Measurements from ENCODE around the gene WIPF2. TPM values are rescaled to one million over a fixed set of nuclear protein-coding genes. Genes with fewer than 3 reads are reported as not detected.

Gene WIPF2
- total RNA-seq, 1 experiment from 2014 or later: 30.4 TPM

DNA sequence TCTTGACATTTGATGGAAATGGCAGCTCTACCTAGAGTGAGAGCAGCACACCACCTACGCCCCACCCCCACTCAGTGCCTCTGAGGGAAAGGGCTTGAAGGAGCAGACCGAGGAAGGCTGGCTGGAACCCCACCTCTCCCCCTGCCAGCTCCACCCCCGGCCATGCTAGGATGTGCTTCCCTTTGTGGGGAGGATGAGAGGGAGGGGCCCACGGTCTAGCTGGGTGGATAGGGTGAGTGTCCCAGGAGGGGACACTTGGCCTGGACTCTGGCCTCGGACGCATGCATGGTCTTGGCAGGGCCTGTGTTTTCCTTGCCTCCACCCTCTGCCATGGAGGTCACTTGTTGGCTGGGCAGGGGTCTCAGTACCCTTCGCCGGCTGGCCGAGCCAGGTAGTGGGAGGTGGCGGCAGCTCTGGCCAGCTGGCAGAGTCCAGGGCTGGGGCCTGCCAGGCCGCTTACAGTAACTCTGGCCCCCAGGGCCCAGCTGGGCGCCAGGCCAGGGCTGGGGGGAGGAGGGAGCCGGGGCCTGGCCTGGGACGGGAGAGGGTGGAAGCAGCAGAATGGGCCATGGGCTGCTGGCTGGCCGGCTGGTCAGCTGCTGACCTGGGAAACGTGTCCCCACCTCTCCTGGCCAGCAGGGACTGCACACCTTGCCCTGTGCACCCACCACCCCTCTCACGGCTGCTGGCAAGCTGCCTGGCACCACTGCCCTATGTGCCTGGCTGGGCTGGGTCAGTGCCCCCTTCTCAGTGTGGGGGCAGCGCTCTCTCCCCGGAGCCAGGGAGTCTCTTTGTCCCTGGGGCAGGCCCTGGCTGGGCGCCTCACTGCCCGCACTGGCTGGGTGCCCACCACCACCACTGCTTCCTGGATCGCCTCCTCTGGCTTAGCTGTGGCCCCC is 112.9 kb downstream of the WIPF2 start:
- BruUV-seq (replicated peaks): no TSS peak
- ATAC-seq: no peak
- POLR2A ChIA-PET: no interaction called here
- H4K20me1 ChIP-seq (ENCODE audit: insufficient read depth): no peaks in the 10 kb centered on the region
- H3K9me2 ChIP-seq (ENCODE audit: insufficient read depth): no peaks in the 10 kb centered on the region
- H3K9me3 ChIP-seq (ENCODE audit: control insufficient read depth in 1 of 2, insufficient read depth in 1 of 2, low read depth in 1 of 2, low read length in 2 of 2): no peaks in the 10 kb centered on the region
- peaks cover 0 to 10% of the 10 kb centered on the region in 2 experiments; a peak in 2 of 4 replicates for H3K36me3 ChIP-seq (ENCODE audit: control insufficient read depth in 1 of 2, insufficient read depth in 2 of 2, low read length in 2 of 2)
- no peak for DNase-seq (ENCODE audit: low read depth, low spot score)
- intact Hi-C loops (cut with micrococcal nuclease): no loop called here
- H3K4me1 ChIP-seq (ENCODE audit: control insufficient read depth in 1 of 2, insufficient read depth in 2 of 2, low read length in 2 of 2): peaks cover 39 to 43% of the 10 kb centered on the region in 2 experiments
- TF ChIP-seq YY1 (IDR thresholded peaks at IDR 0.05; ENCODE audit: extremely low read depth, insufficient replicate concordance, low read depth, low read length): no peak
- TF ChIP-seq, protein P1, sequence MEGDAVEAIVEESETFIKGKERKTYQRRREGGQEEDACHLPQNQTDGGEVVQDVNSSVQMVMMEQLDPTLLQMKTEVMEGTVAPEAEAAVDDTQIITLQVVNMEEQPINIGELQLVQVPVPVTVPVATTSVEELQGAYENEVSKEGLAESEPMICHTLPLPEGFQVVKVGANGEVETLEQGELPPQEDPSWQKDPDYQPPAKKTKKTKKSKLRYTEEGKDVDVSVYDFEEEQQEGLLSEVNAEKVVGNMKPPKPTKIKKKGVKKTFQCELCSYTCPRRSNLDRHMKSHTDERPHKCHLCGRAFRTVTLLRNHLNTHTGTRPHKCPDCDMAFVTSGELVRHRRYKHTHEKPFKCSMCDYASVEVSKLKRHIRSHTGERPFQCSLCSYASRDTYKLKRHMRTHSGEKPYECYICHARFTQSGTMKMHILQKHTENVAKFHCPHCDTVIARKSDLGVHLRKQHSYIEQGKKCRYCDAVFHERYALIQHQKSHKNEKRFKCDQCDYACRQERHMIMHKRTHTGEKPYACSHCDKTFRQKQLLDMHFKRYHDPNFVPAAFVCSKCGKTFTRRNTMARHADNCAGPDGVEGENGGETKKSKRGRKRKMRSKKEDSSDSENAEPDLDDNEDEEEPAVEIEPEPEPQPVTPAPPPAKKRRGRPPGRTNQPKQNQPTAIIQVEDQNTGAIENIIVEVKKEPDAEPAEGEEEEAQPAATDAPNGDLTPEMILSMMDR (IDR thresholded peaks at IDR 0.05 in 2 of 3, conservative IDR thresholded peaks at IDR 0.05 in 1 of 3; ENCODE audit: borderline replicate concordance in 1 of 3, insufficient read depth in 1 of 3, low read depth in 2 of 3, low read length in 2 of 3): no peak
- TF ChIP-seq JUND (IDR thresholded peaks at IDR 0.05): no peak
- TF ChIP-seq RAD21 (IDR thresholded peaks at IDR 0.05; ENCODE audit: low read depth): no peak
- TF ChIP-seq POLR2A (IDR thresholded peaks at IDR 0.05; ENCODE audit: borderline replicate concordance, extremely low read depth, insufficient read depth, insufficient read length): no peak
- TF ChIP-seq, protein P2, sequence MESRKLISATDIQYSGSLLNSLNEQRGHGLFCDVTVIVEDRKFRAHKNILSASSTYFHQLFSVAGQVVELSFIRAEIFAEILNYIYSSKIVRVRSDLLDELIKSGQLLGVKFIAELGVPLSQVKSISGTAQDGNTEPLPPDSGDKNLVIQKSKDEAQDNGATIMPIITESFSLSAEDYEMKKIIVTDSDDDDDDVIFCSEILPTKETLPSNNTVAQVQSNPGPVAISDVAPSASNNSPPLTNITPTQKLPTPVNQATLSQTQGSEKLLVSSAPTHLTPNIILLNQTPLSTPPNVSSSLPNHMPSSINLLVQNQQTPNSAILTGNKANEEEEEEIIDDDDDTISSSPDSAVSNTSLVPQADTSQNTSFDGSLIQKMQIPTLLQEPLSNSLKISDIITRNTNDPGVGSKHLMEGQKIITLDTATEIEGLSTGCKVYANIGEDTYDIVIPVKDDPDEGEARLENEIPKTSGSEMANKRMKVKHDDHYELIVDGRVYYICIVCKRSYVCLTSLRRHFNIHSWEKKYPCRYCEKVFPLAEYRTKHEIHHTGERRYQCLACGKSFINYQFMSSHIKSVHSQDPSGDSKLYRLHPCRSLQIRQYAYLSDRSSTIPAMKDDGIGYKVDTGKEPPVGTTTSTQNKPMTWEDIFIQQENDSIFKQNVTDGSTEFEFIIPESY (IDR thresholded peaks at IDR 0.05; ENCODE audit: extremely low read depth, insufficient replicate concordance, low read length): no peak
- no peaks in the 10 kb centered on the region for H3K27me3 ChIP-seq (ENCODE audit: insufficient read depth, low read length)
- CTCF ChIA-PET: no interaction called here
- no peak overlapping the region for H3K9ac ChIP-seq (ENCODE audit: low read length)
- H3K4me3 ChIP-seq (replicated peaks in 1 of 2; ENCODE audit: low read depth in 1 of 2, low read length in 2 of 2): no peak overlapping the region
- RAD21 ChIA-PET (ENCODE audit: low non-redundant PET in 1 of 2, low total read pairs in 2 of 2, uncharacterized antibody in 2 of 2, unreplicated experiment in 2 of 2): no interaction called here
- peaks cover 67% of the 10 kb centered on the region for H3K79me2 ChIP-seq (ENCODE audit: insufficient read depth, low read length)
- H2AFZ ChIP-seq (ENCODE audit: low read depth, low read length, poor library complexity, severe bottlenecking): no peak overlapping the region
- no peak overlapping the region; the same call in 1 of the 2 replicates for H3K27ac ChIP-seq (ENCODE audit: low read depth, low read length)
- no peak overlapping the region for H3K4me2 ChIP-seq (ENCODE audit: low read length)

Small RNA genes within 50 kb of the gene (microRNA-seq; reads per million reads assigned to microRNA genes)
- gene MIR6867 (ENCODE audit: borderline number of aligned reads): not detected

Other genes with a start within 250 kb of the WIPF2 start
- gene PSMD3, start 238.5 kb upstream of the WIPF2 start, total RNA-seq (2021; ENCODE audit: unreplicated experiment): 152 TPM
- gene CSF3, start 203.9 kb upstream of the WIPF2 start, total RNA-seq (2021; ENCODE audit: unreplicated experiment): not detected
- gene MED24, start 164.9 kb upstream of the WIPF2 start, total RNA-seq (2021; ENCODE audit: unreplicated experiment): 92.1 TPM
- 23.3 TPM for gene THRA, start 156.3 kb upstream of the WIPF2 start, total RNA-seq (2021; ENCODE audit: unreplicated experiment)
- 63.7 TPM for gene NR1D1, start 118.7 kb upstream of the WIPF2 start, total RNA-seq (2021; ENCODE audit: unreplicated experiment)
- gene MSL1, start 97.3 kb upstream of the WIPF2 start, total RNA-seq (2021; ENCODE audit: unreplicated experiment): 67.2 TPM
- gene CASC3, start 78.8 kb upstream of the WIPF2 start, total RNA-seq (2021; ENCODE audit: unreplicated experiment): 73.1 TPM
- gene RAPGEFL1, start 41.8 kb upstream of the WIPF2 start, total RNA-seq (2021; ENCODE audit: unreplicated experiment): 9.7 TPM
- gene CDC6, start 68.6 kb downstream of the WIPF2 start, total RNA-seq (2021; ENCODE audit: unreplicated experiment): 117 TPM
- gene RARA, start 89.9 kb downstream of the WIPF2 start, total RNA-seq (2021; ENCODE audit: unreplicated experiment): 35.1 TPM
- not detected for gene GJD3, start 145.4 kb downstream of the WIPF2 start, total RNA-seq (2021; ENCODE audit: unreplicated experiment)
- 141 TPM for gene TOP2A, start 198.6 kb downstream of the WIPF2 start, total RNA-seq (2021; ENCODE audit: unreplicated experiment)
- gene IGFBP4, start 224.1 kb downstream of the WIPF2 start, total RNA-seq (2021; ENCODE audit: unreplicated experiment): 2.0 TPM

Data from HCT116 (cell line).